Measurements from ENCODE around the gene TMEFF1. TPM values are rescaled to one million over a fixed set of nuclear protein-coding genes. Genes with fewer than 3 reads are reported as not detected.

Gene TMEFF1
- total and polyA plus RNA-seq, 2 of the 8 experiments (the other 6 are each of a cell fraction or from before 2014, with no cell fraction given) = 13.5 to 68.2 TPM

DNA sequence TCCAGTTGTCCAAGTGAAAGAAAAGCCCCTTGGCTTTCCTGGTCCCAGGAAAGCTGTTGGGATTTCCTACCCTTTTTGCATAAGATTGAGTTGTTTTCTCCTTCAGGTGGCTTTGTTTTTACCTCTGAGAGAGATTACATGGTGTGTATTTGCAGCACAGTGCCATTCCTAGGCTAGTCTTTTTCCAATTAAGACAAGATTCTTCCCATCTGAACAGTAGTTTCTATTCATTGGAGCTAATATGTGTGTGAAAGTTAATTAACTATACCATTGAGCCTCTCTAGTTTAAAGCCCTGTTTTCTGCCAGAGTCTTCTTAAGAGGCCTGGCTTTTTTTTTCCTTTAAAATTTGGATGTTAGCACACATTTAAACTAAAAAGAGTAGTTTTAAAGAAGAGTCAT is 25.9 kb upstream of the TMEFF1 start (continued):
- TF ChIP-seq RXRA (IDR thresholded peaks at IDR 0.05; ENCODE audit: insufficient read depth, low read depth, low read length) (no peak), BRCA1 (IDR thresholded peaks at IDR 0.05; ENCODE audit: low read depth, low read length) (no peak), SP1 (IDR thresholded peaks at IDR 0.05; ENCODE audit: low read depth, low read length) (no peak)
